ENCODE results near the gene OSGEPL1.

Gene OSGEPL1, protein sequence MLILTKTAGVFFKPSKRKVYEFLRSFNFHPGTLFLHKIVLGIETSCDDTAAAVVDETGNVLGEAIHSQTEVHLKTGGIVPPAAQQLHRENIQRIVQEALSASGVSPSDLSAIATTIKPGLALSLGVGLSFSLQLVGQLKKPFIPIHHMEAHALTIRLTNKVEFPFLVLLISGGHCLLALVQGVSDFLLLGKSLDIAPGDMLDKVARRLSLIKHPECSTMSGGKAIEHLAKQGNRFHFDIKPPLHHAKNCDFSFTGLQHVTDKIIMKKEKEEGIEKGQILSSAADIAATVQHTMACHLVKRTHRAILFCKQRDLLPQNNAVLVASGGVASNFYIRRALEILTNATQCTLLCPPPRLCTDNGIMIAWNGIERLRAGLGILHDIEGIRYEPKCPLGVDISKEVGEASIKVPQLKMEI

DNA sequence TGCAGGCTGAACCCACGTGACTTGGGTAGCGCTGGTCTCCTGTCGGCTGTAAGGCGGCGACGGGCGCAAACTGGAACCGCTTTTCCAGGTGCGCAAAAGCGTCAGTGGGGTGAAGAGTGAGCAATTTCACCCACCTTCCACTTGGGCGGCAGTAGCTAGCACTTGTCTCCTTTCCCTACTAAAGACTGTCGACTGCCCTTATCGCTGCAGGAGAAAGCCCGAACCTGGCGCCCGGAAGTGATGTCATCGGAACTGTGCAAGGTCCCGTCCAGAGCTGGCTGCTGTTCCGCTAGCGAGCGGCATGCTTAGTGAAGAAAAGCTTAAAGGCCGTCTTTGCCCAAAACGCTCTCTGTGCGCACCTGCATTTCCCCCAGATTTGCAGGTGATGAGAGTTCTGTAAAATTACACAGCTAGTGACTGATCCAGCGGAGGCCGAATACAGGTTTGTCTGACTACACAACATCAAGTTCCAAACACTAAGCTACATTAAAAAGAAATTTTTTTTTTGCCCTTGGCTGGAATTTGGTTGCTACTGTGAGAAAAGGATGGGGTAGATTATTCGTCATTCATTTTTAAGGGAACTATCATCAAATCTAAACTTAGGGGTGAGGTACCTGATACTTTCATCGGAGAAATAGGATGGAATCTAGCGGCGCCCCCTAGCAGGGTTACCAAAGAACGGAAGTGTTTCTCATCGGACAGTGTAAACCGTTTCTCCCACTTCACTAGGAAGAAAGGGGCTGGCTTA, at the start of gene OSGEPL1:
Gene OSGEPL1, minus strand, starts transcription at position 242 of the 748 bp plus-strand sequence. CDS start 1,152 bp downstream, outside the sequence.
- peak within 1 kb of the TSS; percentile 91 for H3K27ac ChIP-seq
- no peak for TF ChIP-seq ZFX (IDR thresholded peaks at IDR 0.05)
- TF ChIP-seq, protein P1, sequence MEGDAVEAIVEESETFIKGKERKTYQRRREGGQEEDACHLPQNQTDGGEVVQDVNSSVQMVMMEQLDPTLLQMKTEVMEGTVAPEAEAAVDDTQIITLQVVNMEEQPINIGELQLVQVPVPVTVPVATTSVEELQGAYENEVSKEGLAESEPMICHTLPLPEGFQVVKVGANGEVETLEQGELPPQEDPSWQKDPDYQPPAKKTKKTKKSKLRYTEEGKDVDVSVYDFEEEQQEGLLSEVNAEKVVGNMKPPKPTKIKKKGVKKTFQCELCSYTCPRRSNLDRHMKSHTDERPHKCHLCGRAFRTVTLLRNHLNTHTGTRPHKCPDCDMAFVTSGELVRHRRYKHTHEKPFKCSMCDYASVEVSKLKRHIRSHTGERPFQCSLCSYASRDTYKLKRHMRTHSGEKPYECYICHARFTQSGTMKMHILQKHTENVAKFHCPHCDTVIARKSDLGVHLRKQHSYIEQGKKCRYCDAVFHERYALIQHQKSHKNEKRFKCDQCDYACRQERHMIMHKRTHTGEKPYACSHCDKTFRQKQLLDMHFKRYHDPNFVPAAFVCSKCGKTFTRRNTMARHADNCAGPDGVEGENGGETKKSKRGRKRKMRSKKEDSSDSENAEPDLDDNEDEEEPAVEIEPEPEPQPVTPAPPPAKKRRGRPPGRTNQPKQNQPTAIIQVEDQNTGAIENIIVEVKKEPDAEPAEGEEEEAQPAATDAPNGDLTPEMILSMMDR (conservative IDR thresholded peaks at IDR 0.05) = peak; percentile 70

DNA sequence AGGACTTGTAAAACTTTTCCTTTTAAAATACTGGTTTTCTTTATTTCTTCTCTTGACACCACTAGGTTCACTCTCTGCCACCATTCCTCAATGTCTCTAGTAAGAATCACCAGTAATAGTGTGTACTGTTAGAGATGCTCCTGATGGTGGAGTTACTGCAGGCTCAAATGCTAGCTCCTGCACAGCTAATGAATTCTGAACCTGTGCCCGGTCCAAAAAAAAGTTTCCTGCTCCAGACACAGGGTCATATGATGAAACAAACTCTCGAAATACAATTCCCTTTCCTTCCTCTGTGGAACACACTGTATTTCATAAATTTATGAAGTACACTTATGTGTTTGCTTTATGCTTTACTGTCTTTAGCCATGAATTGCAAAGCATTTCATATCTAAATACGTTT, 40.8 kb upstream of the OSGEPL1 start:
- H3K27ac ChIP-seq = no peak overlapping the region
- TF ChIP-seq, protein P1 (conservative IDR thresholded peaks at IDR 0.05) = no peak
- no peak for TF ChIP-seq ZFX (IDR thresholded peaks at IDR 0.05)

DNA sequence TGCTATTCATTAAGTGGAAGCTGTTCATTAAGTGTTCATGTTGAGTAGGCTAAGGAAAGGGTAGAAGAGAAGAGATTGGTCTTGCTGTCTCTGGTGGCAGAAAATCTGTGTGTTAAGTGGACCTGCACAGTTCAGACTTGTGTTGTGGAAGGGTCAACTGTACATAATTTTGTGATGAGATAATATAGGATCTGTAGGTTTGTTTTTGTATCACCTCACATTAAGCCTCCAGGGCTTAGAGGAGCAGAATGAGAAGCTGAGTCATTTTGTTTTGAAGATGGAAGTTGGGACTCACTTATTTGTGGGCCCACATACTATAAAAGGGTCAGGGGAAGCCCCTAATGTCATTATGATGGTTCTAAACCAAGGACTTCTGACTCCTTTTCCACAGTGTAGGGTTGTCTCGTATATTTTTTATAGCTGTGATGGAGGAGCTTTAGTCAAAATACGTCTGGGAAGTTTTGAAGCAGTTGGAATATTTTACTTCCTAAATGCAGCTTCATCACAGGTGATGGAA, 39.9 kb upstream of the OSGEPL1 start:
- no peak overlapping the region for H3K27ac ChIP-seq
- no peak for TF ChIP-seq ZFX (IDR thresholded peaks at IDR 0.05)
- TF ChIP-seq, protein P1 (conservative IDR thresholded peaks at IDR 0.05) = no peak

DNA sequence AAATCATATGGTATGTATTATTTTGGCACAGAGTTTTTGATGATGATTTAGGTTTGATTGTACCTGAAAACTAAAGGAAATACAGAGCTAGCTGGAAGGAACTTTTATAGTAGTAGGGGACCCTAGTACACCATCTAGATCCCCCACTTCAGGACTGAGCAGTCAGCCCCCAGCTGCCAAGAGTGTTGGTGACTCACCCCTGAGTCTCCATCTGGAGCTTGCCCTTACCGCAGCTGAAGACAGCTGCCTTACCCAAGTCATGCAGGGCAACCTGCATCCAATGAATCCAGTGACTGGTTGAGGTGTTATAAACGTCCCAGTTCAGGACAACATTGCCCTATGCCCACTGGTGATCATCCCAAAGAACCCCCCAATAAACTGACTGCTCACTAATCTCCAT, 36.9 kb upstream of the OSGEPL1 start:
- TF ChIP-seq ZFX (IDR thresholded peaks at IDR 0.05) = no peak
- TF ChIP-seq, protein P1 (conservative IDR thresholded peaks at IDR 0.05) = no peak
- no peak overlapping the region for H3K27ac ChIP-seq

DNA sequence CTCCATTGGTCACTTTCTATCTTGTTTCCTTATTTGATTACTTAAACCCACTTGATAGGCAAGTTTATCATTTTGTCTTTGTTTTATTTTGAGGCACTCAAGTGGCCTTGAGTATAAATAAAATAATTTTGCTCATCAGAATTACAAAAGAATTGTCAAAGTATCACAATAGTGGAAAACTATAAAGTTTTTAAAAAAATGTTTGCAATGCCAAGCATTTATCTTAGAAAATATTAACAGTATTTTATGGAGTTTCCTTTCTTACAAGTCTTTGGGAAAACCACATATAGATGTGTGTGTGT, 36.4 kb upstream of the OSGEPL1 start:
- no peak for TF ChIP-seq ZFX (IDR thresholded peaks at IDR 0.05)
- TF ChIP-seq, protein P1 (conservative IDR thresholded peaks at IDR 0.05) = peak; percentile 47
- H3K27ac ChIP-seq = no peak overlapping the region

DNA sequence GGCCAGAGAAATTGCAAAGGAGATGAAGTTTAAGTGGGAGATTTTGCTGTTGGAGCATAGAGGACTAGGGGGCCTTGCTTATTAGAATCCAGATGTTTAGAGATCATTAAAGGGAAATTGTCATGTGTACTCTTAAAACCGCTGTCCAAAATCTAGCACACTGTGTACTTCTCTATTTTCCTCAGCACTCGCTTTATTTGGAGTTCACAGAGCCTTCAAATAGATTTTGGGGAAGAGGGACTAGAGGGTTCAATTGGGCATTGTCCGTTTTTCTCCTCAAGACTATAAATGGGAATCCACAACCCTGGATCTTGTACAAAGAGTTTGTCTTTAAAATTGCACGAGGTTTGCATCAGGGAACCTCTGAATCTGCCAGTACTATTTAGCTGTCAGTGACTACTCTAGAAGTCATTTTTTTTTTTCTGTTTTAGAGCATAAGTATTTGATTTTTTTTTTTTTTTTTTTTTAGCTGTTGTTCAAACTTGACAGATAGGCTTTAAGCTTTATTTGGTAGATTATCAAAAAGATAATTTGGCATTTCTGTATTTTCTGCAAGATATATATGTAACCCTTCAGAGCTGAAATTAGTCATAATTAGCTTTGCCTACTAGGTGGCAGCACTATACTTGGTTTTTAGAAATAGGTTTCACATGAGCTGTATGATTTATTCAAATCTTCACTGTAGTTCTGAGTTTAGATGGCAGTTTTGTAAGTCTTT, 35.9 kb upstream of the OSGEPL1 start:
- no peak overlapping the region for H3K27ac ChIP-seq
- TF ChIP-seq, protein P1 (conservative IDR thresholded peaks at IDR 0.05) = peak; percentile 73
- TF ChIP-seq ZFX (IDR thresholded peaks at IDR 0.05) = no peak

All from C4-2B (cell line).